Left forelimb (tissue), 1 donor: ENCODE results near the gene TBCE.

ENCODE experiments used
- DNase-seq: peaks from one replicate; pipeline ENCODE4 v3.0.0-alpha.2; 2018; ENCODE audit warnings: low spot score

The TBCE gene

GRCh38 chr1:235410467-235410866 is 43.2 kb downstream of the TBCE start:
- DNase-seq: no peak

GRCh38 chr1:235411489-235412486 is 44.6 kb downstream of the TBCE start:
- DNase-seq: no peak

- DNase-seq: no peak
Measured at GRCh38 chr1:235415008-235415904, 48.0 kb downstream of the TBCE start.

- DNase-seq: no peak
Measured at GRCh38 chr1:235416662-235417049, 49.4 kb downstream of the TBCE start.

- DNase-seq: no peak
Measured at GRCh38 chr1:235417086-235417697, 50.0 kb downstream of the TBCE start.

GRCh38 chr1:235421751-235422150 is 54.5 kb downstream of the TBCE start:
- no peak for DNase-seq

GRCh38 chr1:235423214-235423652 is 56.0 kb downstream of the TBCE start:
- no peak for DNase-seq

GRCh38 chr1:235424092-235424491 is 56.9 kb downstream of the TBCE start:
- DNase-seq: no peak

- DNase-seq: no peak
Measured at GRCh38 chr1:235425357-235425756, 58.1 kb downstream of the TBCE start.

- no peak for DNase-seq
Measured at GRCh38 chr1:235426143-235426542, 58.9 kb downstream of the TBCE start.

- DNase-seq: no peak
Measured at GRCh38 chr1:235426680-235427079, 59.5 kb downstream of the TBCE start.

- no peak for DNase-seq
Measured at GRCh38 chr1:235427447-235427846, 60.2 kb downstream of the TBCE start.

- DNase-seq: no peak
Measured at GRCh38 chr1:235429143-235429542, 61.9 kb downstream of the TBCE start.

GRCh38 chr1:235430991-235431390 is 63.8 kb downstream of the TBCE start:
- DNase-seq: no peak

- no peak for DNase-seq
Measured at GRCh38 chr1:235434001-235434400, 66.8 kb downstream of the TBCE start.

- no peak for DNase-seq
Measured at GRCh38 chr1:235441159-235441685, 74.0 kb downstream of the TBCE start.

GRCh38 chr1:235442788-235443429 is 75.7 kb downstream of the TBCE start:
- DNase-seq: no peak

- DNase-seq: no peak
Measured at GRCh38 chr1:235448616-235449015, 81.4 kb downstream of the TBCE start.

GRCh38 chr1:235450433-235450832 is 83.2 kb downstream of the TBCE start:
- no peak for DNase-seq

GRCh38 chr1:235450886-235451483 is 83.8 kb downstream of the TBCE start:
- DNase-seq: no peak

- no peak for DNase-seq
Measured at GRCh38 chr1:235454021-235454420, 86.8 kb downstream of the TBCE start.
